Measurements from ENCODE around the gene METTL26. TPM values are rescaled to one million over a fixed set of nuclear protein-coding genes. Genes with fewer than 3 reads are reported as not detected.

Gene METTL26
- total and polyA plus RNA-seq, 4 donors, result 26.3 to 69.1 (median 41.4) TPM

DNA sequence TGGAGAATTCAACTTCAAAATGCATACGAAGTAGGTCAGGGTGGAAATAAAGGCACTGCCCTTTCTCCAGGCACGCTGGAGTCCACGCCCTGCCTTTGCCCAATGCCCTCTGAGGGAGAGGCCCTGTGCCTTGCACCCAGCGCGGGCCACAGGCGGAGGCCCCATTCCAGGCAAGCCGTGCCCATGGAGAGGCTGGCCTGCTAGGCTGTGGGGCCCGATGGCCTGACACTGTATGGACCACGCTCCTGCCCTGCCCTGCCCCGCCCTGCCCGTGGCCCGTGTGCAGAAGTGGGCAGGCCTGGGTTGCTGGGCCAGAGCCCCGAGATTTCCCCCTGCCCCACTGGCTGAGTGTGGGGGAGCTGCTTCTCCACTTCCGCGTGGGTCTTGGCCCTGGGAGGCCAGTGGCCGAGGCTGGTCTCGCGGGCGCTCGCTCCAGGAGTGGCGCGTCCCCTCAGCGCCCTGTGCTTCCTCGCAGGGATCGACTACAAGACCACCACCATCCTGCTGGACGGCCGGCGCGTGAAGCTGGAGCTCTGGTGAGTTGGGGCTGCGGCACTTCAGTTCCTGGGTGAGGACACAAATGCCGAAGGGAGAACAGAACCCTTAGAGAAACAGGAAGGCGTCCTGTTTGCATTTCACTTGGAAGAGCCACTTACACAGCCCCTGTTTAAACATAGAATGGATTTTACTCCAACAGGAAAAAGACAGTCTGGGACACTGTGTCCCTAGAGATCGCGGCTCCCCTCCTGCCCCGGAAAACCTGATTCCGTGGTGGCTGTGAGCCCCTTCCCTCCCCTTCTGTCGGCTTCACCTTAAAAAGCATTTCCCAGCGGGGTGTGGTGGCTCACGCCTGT is 19.1 kb downstream of the METTL26 start:
- Histone ChIP-seq H3K27ac (ENCODE audit: low read depth in 1 of 2, low read length in 2 of 2) (no peak overlapping the region), H3K4me1 (ENCODE audit: control insufficient read depth in 4 of 4, insufficient read depth in 4 of 4, low read length in 3 of 4) (peaks cover 0 to 18% (median 9%) of the 10 kb centered on the region in 4 donors), H3K9ac (ENCODE audit: low read depth in 1 of 2, low read length in 2 of 2) (no peak overlapping the region), H3K9me3 (ENCODE audit: control insufficient read depth in 4 of 4, low read length in 3 of 4) (no peaks in the 10 kb centered on the region), H3K4me3 (ENCODE audit: low read depth in 1 of 3, low read length in 3 of 3) (no peak overlapping the region), H3K36me3 (ENCODE audit: control insufficient read depth in 4 of 4, insufficient read depth in 3 of 4, low read depth in 1 of 4, low read length in 3 of 4) (peaks cover 0 to 8% (median 3%) of the 10 kb centered on the region in 4 donors), H3K27me3 (ENCODE audit: control insufficient read depth in 4 of 4, insufficient read depth in 4 of 4, low read length in 3 of 4) (no peaks in the 10 kb centered on the region)
- WGBS, result 90% methylated on average over 39 of the region's 39 CpGs
- TF ChIP-seq, protein P1, sequence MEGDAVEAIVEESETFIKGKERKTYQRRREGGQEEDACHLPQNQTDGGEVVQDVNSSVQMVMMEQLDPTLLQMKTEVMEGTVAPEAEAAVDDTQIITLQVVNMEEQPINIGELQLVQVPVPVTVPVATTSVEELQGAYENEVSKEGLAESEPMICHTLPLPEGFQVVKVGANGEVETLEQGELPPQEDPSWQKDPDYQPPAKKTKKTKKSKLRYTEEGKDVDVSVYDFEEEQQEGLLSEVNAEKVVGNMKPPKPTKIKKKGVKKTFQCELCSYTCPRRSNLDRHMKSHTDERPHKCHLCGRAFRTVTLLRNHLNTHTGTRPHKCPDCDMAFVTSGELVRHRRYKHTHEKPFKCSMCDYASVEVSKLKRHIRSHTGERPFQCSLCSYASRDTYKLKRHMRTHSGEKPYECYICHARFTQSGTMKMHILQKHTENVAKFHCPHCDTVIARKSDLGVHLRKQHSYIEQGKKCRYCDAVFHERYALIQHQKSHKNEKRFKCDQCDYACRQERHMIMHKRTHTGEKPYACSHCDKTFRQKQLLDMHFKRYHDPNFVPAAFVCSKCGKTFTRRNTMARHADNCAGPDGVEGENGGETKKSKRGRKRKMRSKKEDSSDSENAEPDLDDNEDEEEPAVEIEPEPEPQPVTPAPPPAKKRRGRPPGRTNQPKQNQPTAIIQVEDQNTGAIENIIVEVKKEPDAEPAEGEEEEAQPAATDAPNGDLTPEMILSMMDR (IDR thresholded peaks at IDR 0.05; ENCODE audit: low read depth, low read length, missing input control), result no peak
- TF ChIP-seq HNF4A (conservative IDR thresholded peaks at IDR 0.05) (no peak), HNF4G (IDR thresholded peaks at IDR 0.05) (no peak), YY1 (IDR thresholded peaks at IDR 0.05) (no peak), RXRA (IDR thresholded peaks at IDR 0.05) (no peak), EGR1 (IDR thresholded peaks at IDR 0.05; ENCODE audit: low read depth in 2 of 2) (no peak), FOXA2 (IDR thresholded peaks at IDR 0.05) (no peak), NR2F2 (IDR thresholded peaks at IDR 0.05) (no peak), JUND (IDR thresholded peaks at IDR 0.05) (no peak), FOXA1 (IDR thresholded peaks at IDR 0.05) (no peak), RAD21 (IDR thresholded peaks at IDR 0.05) (no peak), TAF1 (conservative IDR thresholded peaks at IDR 0.05) (no peak), ATF3 (IDR thresholded peaks at IDR 0.05) (no peak), GABPA (IDR thresholded peaks at IDR 0.05 in 1 of 2, conservative IDR thresholded peaks at IDR 0.05 in 1 of 2) (no peak), SP1 (IDR thresholded peaks at IDR 0.05) (no peak), ZBTB33 (IDR thresholded peaks at IDR 0.05) (no peak)
- no peak for DNase-seq (ENCODE audit: low spot score)

DNA sequence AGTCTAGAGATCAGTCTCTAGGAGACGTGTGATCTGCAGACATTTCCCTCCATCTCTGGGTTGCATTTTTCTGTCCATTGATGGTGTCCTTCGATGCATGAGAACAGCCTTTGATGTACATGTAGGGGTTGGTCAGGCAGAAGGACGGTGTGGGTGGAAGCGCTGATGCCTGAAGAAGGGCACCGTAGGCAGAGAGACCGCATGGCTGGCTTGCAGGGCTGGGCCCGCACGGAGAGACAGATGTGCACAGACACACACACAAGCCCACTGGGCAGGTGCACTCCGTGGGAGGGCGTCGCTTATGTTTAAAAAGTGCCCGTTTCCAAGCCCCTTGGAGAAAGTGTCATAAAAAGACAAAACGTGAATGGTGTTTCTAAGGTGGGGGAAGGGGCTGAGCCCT is 21.0 kb downstream of the METTL26 start:
- H3K27ac ChIP-seq (ENCODE audit: low read depth in 1 of 2, low read length in 2 of 2), result no peak overlapping the region
- H3K9me3 ChIP-seq (ENCODE audit: control insufficient read depth in 4 of 4, low read length in 3 of 4), result no peaks in the 10 kb centered on the region
- H3K27me3 ChIP-seq (ENCODE audit: control insufficient read depth in 4 of 4, insufficient read depth in 4 of 4, low read length in 3 of 4), result no peaks in the 10 kb centered on the region
- peaks cover 0 to 23% (median 11%) of the 10 kb centered on the region in 4 donors for H3K4me1 ChIP-seq (ENCODE audit: control insufficient read depth in 4 of 4, insufficient read depth in 4 of 4, low read length in 3 of 4)
- peaks cover 0 to 8% (median 3%) of the 10 kb centered on the region in 4 donors for H3K36me3 ChIP-seq (ENCODE audit: control insufficient read depth in 4 of 4, insufficient read depth in 3 of 4, low read depth in 1 of 4, low read length in 3 of 4)
- TF ChIP-seq SP1 (IDR thresholded peaks at IDR 0.05), result no peak
- no peak for TF ChIP-seq RXRA (IDR thresholded peaks at IDR 0.05)
- TF ChIP-seq FOXA1 (IDR thresholded peaks at IDR 0.05), result no peak
- TF ChIP-seq HNF4A (conservative IDR thresholded peaks at IDR 0.05), result no peak
- DNase-seq (ENCODE audit: low spot score), result no peak
- H3K4me3 ChIP-seq (ENCODE audit: low read depth in 1 of 3, low read length in 3 of 3), result no peak overlapping the region
- H3K9ac ChIP-seq (ENCODE audit: low read depth in 1 of 2, low read length in 2 of 2), result no peak overlapping the region
- 95% methylated on average over 13 of the region's 13 CpGs for WGBS
